ENCODE measurements around the gene CCDC122. TPM values are rescaled to one million over a fixed set of nuclear protein-coding genes. Genes with fewer than 3 reads are reported as not detected.

The CCDC122 gene
- total RNA-seq, 3 donors from 2014 or later (not counting 1 experiment from before 2014, with no cell fraction given) = 1.2 to 2.1 (median 1.6) TPM

GRCh38 chr13:43822969-43823368 lies 56.6 kb downstream of the CCDC122 start:
- no peaks in the 10 kb centered on the region for H3K36me3 Mint-ChIP-seq
- H3K9me3 Mint-ChIP-seq = no peaks in the 10 kb centered on the region
- H3K4me3 Mint-ChIP-seq = no peak overlapping the region
- Histone ChIP-seq H3K27me3 (ENCODE audit: control insufficient read depth, insufficient read depth, low read length) (no peaks in the 10 kb centered on the region), H3K4me1 (ENCODE audit: control insufficient read depth, insufficient read depth, low read length) (no peaks in the 10 kb centered on the region), H3K4me3 (ENCODE audit: low read length) (no peak overlapping the region), H3K36me3 (ENCODE audit: control insufficient read depth, insufficient read depth, low read length) (no peaks in the 10 kb centered on the region), H3K27ac (ENCODE audit: low read length) (no peak overlapping the region), H3K9me3 (ENCODE audit: control insufficient read depth, insufficient read depth, low read length) (no peaks in the 10 kb centered on the region)
- TF ChIP-seq, protein P1, sequence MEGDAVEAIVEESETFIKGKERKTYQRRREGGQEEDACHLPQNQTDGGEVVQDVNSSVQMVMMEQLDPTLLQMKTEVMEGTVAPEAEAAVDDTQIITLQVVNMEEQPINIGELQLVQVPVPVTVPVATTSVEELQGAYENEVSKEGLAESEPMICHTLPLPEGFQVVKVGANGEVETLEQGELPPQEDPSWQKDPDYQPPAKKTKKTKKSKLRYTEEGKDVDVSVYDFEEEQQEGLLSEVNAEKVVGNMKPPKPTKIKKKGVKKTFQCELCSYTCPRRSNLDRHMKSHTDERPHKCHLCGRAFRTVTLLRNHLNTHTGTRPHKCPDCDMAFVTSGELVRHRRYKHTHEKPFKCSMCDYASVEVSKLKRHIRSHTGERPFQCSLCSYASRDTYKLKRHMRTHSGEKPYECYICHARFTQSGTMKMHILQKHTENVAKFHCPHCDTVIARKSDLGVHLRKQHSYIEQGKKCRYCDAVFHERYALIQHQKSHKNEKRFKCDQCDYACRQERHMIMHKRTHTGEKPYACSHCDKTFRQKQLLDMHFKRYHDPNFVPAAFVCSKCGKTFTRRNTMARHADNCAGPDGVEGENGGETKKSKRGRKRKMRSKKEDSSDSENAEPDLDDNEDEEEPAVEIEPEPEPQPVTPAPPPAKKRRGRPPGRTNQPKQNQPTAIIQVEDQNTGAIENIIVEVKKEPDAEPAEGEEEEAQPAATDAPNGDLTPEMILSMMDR (IDR thresholded peaks at IDR 0.05) = no peak
- intact Hi-C loops (cut with micrococcal nuclease) = no loop called here
- no peak overlapping the region for H3K27ac Mint-ChIP-seq
- H3K4me1 Mint-ChIP-seq = no peaks in the 10 kb centered on the region
- 35% methylated on average over 1 of the region's 1 CpG for WGBS (ENCODE audit: insufficient coverage)
- ATAC-seq = no peak
- H3K27me3 Mint-ChIP-seq (ENCODE audit: low read depth in 2 of 2) = peaks cover 13 to 22% of the 10 kb centered on the region in 2 donors
- DNase-seq = no peak

DNA sequence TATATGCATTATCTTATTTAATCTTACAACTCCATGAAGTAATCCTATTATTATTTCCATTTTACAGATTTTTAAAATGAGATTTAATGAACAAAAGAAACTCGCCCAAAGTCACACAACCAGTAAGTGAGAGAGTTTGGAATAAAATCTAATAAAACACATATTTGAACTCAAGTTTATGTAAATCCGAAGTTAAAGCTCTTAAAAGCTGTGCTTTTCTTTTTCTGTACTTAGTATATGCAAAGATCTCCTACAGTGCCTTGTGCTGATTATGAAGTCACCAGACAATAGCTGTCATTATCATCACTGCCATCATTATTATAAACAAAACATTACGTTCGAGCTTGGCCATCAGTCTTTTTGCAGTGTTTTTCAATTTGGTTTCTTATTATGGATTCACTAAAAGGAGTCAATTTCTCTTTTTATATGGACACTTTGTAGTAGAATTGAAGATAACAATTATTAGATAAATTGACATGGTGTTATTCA lies 63.1 kb downstream of the CCDC122 start:
- Mint-ChIP-seq H3K36me3 (no peaks in the 10 kb centered on the region), H3K27ac (no peak overlapping the region), H3K4me3 (no peak overlapping the region), H3K27me3 (ENCODE audit: low read depth in 2 of 2) (peaks cover 20 to 27% of the 10 kb centered on the region in 2 donors), H3K9me3 (no peaks in the 10 kb centered on the region), H3K4me1 (no peaks in the 10 kb centered on the region)
- Histone ChIP-seq H3K9me3 (ENCODE audit: control insufficient read depth, insufficient read depth, low read length) (no peaks in the 10 kb centered on the region), H3K27ac (ENCODE audit: low read length) (no peak overlapping the region), H3K27me3 (ENCODE audit: control insufficient read depth, insufficient read depth, low read length) (no peaks in the 10 kb centered on the region), H3K4me3 (ENCODE audit: low read length) (no peak overlapping the region), H3K4me1 (ENCODE audit: control insufficient read depth, insufficient read depth, low read length) (no peaks in the 10 kb centered on the region), H3K36me3 (ENCODE audit: control insufficient read depth, insufficient read depth, low read length) (no peaks in the 10 kb centered on the region)
- DNase-seq (no peak), ATAC-seq (no peak)
- intact Hi-C loops (cut with micrococcal nuclease) = no loop called here
- TF ChIP-seq, protein P1 (IDR thresholded peaks at IDR 0.05) = no peak
- WGBS (ENCODE audit: insufficient coverage) = 71% methylated on average over 1 of the region's 4 CpGs

- no peak for DNase-seq
- TF ChIP-seq, protein P1 (IDR thresholded peaks at IDR 0.05) = no peak
- Histone ChIP-seq H3K4me3 (ENCODE audit: low read length) (no peak overlapping the region), H3K4me1 (ENCODE audit: control insufficient read depth, insufficient read depth, low read length) (no peaks in the 10 kb centered on the region), H3K27me3 (ENCODE audit: control insufficient read depth, insufficient read depth, low read length) (no peaks in the 10 kb centered on the region), H3K36me3 (ENCODE audit: control insufficient read depth, insufficient read depth, low read length) (no peaks in the 10 kb centered on the region), H3K9me3 (ENCODE audit: control insufficient read depth, insufficient read depth, low read length) (no peaks in the 10 kb centered on the region), H3K27ac (ENCODE audit: low read length) (no peak overlapping the region)
- Mint-ChIP-seq H3K36me3 (no peaks in the 10 kb centered on the region), H3K4me3 (no peak overlapping the region), H3K27me3 (ENCODE audit: low read depth in 2 of 2) (peaks cover 17 to 27% of the 10 kb centered on the region in 2 donors), H3K9me3 (no peaks in the 10 kb centered on the region), H3K4me1 (no peaks in the 10 kb centered on the region), H3K27ac (no peak overlapping the region)
- 73% methylated on average over 2 of the region's 2 CpGs for WGBS (ENCODE audit: insufficient coverage)
- intact Hi-C loops (cut with micrococcal nuclease) = no loop called here
- no peak for ATAC-seq
Observed at GRCh38 chr13:43815204-43815603, 64.3 kb downstream of the CCDC122 start.

GRCh38 chr13:43808676-43809075 lies 70.9 kb downstream of the CCDC122 start:
- Histone ChIP-seq H3K4me3 (ENCODE audit: low read length) (no peak overlapping the region), H3K27ac (ENCODE audit: low read length) (no peak overlapping the region), H3K4me1 (ENCODE audit: control insufficient read depth, insufficient read depth, low read length) (no peaks in the 10 kb centered on the region), H3K9me3 (ENCODE audit: control insufficient read depth, insufficient read depth, low read length) (no peaks in the 10 kb centered on the region), H3K36me3 (ENCODE audit: control insufficient read depth, insufficient read depth, low read length) (no peaks in the 10 kb centered on the region), H3K27me3 (ENCODE audit: control insufficient read depth, insufficient read depth, low read length) (no peaks in the 10 kb centered on the region)
- Mint-ChIP-seq H3K4me1 (no peaks in the 10 kb centered on the region), H3K4me3 (no peak overlapping the region), H3K27ac (no peak overlapping the region), H3K27me3 (ENCODE audit: low read depth in 2 of 2) (peaks cover 7 to 19% of the 10 kb centered on the region in 2 donors), H3K9me3 (no peaks in the 10 kb centered on the region), H3K36me3 (no peaks in the 10 kb centered on the region)
- TF ChIP-seq, protein P1 (IDR thresholded peaks at IDR 0.05) = no peak
- no peak for DNase-seq
- intact Hi-C loops (cut with micrococcal nuclease) = no loop called here
- no peak for ATAC-seq

Data from natural killer cell (primary cell).